HG02588 (cell line): Measurements from ENCODE around the gene WRAP73.
A peak's percentile ranks its signal among the peaks of the same experiment; 100 is the strongest.

Experiments
- ATAC-seq: cut with Tn5 transposase; IDR thresholded peaks from one replicate; pipeline ENCODE4 v1.9.1; 2021; ENCODE audit warnings: mild to moderate bottlenecking, moderate library complexity; ENCODE audit not compliant: unreplicated experiment

WRAP73 gene, protein sequence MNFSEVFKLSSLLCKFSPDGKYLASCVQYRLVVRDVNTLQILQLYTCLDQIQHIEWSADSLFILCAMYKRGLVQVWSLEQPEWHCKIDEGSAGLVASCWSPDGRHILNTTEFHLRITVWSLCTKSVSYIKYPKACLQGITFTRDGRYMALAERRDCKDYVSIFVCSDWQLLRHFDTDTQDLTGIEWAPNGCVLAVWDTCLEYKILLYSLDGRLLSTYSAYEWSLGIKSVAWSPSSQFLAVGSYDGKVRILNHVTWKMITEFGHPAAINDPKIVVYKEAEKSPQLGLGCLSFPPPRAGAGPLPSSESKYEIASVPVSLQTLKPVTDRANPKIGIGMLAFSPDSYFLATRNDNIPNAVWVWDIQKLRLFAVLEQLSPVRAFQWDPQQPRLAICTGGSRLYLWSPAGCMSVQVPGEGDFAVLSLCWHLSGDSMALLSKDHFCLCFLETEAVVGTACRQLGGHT

DNA sequence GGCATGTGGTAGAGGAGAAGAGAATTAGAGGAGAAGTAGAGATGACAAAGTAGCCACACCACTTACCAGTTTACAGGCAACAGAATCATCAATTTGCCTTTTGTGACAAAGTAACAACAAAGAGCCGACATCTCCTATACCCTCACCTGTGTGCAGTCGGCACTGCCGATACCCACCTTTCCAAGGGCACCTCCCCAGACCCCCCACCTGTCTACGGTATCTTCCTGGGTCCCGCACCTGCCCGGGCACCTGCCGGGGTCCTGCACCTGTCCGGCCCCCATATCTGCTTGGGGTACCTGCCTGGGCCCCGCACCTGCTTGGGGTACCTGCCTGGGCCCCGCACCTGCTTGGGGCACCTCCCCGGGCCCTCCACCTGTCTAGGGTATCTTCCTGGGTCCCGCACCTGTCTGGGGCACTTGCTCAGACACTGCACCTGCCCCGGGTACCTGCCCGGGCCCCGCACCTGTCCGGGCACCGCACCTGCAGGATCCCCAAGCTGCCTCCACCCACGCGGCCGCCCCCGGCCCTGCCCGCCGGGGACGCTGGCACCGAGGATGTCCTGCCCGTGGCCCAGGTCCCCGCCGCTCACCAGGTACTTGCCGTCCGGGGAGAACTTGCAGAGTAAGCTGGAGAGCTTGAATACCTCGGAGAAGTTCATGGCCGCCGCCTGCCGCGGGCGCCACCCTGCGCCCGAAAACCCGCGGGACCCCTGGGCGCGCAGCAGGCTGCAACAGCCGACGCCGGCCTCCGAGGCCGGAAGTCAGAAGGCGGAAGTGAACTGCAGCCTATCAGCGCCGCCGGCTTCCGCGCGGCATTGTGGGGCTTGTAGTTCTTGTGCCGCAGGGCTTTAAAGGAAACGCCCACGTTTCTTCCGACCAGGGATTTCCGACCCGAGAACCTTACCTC is at the start of gene WRAP73:
Gene WRAP73, minus strand, starts transcription at position 762 of the 906 bp plus-strand sequence. Its CDS starts 104 bp downstream, at position 658.
- peak; percentile 72 for ATAC-seq

DNA sequence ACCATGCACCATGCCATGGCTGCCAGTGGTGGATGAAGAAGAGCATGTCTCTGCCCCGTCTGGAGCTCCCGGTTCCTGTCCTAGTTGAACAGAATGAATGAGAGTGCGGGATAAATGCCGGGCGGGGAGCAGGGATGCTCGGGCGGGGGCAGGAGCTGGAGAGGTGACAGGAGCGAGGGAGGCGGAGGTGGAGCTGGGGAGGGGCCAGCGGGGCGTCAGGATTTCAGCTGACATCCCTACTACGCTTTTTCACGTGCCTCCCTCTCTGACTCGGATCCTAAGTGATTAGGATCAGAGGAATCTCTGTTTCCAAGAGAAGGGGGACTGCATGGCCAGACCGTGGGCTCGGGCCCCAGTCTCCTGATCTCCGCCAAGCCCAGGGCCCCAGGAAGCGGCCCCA is 49.7 kb upstream of the WRAP73 start:
- no peak for ATAC-seq

DNA sequence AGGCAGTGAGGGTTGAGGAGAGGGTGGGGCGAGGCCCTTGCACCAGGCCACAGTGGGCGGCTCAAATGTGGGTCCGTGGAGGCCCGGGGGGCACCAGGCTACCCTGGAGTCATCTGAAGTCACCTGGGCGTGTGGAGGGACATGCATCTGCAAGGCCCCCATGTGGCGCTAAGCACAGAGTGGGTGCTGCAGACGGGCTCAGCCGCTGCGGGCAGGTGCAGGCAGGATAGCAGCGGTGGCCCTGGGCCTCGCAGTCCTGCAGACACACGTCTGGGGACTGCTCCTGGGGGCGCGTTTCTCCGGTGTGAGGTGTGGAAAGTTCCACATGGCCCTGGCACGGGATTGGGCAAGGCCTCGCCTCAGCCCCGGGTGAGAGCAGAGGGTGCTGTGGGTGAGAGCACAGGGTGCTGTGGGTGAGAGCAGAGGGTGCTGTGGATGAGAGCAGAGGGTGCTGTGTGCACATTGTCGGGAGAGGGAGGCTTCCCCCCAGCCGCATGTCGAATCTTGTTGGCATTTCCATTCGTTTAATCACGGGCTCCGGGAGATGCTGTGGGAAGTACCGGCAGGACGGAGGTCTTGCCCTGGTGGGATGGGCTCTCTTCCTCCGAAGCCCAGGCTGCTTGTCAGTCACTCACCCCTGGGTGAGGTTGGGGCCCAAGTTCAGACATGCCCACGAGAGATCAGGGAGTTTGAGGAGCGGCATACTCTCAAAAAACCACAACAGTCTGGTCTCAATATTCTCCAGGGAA is 48.9 kb upstream of the WRAP73 start:
- no peak for ATAC-seq

DNA sequence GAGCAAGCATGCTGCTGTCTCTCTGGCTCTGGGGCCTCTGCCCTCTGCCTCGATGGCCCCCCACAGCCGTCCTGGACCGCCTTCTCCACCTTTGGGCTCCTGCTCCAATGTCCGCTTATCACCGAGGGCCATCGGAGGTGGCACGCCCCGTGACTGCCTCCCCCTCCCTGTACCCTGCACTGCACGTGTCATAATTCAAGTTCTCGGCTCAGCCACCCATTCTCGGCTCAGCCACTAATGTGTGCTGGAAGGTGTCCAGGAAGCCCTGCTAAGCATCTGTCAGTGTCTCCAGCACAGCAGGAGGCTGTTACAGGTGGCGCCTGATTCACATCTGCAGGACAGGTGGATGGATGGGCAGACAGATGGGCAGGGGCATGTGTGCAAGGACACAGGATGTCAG is 47.9 kb upstream of the WRAP73 start:
- ATAC-seq = no peak

DNA sequence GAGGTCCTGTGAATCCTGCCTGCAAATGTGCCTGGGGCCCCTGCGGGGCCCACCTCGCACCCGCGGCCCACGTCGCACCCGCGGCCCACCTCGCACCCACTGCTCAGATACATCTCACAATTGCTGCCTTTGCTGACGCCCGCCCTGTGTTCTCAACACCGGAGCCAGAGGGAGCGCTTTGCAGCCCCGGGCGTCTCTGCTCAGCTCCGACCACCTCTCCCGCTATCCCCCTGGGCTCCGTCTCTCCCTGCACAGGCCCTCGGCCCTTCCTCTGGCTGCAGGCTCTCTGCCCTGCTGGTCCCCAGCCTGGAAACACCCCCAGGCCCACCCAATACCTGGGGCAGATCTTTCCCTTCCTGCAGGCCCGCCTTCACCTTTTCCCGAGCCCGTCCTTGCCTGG is 47.2 kb upstream of the WRAP73 start:
- ATAC-seq = no peak

DNA sequence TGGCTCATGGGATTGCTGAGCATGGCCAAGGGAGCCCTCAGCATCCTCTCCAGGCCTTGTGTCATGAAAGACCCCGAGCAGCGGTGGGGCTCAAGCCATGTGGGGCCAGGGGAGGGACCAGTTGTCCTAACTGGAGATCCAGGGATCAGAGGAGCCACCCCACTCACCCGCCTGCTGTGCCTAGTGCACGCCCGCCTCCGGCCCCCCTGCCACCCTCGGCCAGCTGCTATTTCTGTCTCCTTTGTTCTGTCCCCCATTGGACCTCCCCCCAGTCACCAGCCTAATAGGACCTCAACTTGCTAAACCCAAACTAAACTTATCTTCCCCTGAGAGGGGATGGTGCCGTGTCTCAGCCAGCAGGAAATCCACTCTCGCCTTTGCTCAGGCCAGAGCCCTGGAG is 46.8 kb upstream of the WRAP73 start:
- ATAC-seq = no peak

DNA sequence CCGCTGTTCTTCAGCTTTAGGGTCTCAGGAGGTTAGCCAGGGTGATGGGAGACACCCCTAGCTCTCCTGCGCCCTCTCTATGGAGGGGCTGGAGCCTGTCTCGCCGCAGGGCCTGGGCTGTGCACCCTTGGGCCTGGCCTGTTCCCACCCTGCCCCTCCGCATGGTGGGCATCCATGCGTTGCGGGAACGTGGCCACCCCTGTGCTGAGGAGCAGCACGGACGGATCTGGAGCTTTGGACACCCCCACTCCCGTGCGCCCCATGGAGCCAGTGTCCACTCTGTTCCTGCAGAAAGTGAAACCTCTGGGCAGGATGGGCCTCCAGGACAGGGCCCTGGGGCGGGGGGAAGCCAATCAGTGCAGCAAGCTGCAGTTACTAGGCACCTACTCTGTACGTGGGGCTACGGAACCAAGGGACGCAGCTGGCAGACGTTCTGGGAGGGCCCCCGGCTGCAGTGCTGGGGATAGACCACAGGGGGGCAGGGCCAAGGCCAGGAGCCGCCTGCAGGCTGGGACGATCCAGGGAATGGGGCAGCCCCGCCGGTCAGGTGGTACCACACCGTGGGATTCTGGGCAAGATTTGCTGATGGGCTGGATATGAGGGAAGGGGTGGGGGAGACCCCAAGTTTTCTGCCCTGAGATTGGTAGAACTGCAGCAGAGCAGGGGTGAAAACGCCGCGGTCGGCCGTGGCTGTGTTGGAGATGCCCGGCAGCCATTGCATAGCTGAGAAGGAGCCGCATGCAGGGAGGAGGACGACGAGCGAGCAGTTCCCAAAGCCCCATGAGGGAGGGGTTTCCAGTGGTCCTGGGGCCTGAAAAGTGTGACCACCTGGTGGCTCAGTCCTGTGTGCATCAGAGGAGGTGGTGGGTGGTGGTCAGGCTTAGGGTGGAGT is 45.7 kb upstream of the WRAP73 start:
- ATAC-seq = no peak

DNA sequence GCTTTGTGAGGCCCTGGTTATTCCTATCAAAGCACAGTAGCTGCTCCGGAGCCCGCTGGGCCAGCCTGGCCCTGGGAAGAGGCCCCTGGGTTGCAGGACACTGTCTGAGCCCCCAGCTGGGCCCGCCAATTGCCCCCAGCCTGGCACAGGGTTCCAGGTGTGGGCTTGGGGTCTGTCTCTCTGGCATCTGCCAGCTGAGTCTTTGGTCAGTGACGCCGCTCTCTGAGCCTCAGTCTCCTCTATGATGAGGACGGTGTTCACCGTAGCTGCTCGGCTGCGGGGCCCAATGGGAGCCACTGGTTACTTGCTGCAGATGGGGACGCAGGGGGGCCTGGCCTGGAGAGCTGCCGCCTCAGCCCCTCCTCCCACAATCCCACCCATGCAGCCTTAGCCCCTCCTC is 43.4 kb upstream of the WRAP73 start:
- no peak for ATAC-seq

DNA sequence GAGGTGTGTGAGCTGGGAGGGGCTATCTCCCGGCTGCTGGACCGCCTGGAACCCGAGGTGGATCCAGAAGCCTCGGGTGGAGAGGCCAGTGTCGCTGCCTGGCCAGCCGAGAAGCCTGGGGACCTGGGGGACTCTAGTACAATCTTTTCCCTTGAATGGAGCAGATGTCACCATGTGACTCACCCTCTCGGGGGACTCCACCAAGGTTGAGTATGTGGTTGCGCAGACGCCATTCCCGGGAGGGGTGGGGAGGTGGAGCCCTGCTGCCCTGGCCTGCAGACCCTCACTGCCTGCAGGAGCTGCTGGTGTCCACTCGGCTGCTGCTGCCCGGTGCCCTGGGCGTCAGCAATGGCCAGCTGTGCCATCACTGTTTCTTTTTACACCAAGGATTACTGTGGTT is 42.7 kb upstream of the WRAP73 start:
- ATAC-seq = no peak

DNA sequence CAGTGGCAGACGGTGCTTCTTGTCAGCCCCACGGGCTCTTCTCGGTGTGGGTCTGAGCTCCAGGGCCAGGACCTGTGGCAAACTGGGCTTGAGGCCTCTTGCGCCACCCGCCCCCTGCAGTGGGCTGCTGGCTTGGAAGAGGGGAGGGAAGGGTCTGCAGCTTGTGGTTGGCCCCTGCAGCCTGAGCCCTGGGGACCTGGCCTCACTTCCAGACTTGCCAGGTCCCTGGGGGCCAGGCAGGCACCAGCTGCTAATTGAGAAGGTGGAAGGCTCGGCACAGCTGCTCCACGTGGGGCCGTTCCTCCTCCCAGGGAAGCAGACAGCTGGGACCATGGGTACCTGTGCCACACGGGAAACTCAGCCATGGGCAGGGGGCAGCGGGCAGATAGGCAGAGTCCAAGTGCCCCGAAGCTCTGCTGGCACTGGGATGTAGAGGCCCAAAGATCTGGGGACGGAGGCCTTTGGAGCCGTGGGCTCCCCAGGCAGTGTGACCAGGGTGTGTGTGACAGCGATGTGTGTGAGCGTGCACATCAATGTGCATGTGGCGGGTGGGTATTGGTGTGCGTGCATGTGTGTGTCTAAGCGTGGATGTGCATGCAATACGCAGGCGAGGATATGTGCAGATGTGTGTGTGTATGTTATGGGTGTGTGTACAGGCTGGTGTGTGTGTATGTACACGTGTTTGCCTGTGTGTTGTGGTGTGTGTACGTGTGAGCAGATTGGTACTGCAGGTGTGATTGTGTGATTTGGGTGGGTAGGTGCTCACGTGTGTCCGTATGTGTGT is 41.7 kb upstream of the WRAP73 start:
- ATAC-seq = no peak

DNA sequence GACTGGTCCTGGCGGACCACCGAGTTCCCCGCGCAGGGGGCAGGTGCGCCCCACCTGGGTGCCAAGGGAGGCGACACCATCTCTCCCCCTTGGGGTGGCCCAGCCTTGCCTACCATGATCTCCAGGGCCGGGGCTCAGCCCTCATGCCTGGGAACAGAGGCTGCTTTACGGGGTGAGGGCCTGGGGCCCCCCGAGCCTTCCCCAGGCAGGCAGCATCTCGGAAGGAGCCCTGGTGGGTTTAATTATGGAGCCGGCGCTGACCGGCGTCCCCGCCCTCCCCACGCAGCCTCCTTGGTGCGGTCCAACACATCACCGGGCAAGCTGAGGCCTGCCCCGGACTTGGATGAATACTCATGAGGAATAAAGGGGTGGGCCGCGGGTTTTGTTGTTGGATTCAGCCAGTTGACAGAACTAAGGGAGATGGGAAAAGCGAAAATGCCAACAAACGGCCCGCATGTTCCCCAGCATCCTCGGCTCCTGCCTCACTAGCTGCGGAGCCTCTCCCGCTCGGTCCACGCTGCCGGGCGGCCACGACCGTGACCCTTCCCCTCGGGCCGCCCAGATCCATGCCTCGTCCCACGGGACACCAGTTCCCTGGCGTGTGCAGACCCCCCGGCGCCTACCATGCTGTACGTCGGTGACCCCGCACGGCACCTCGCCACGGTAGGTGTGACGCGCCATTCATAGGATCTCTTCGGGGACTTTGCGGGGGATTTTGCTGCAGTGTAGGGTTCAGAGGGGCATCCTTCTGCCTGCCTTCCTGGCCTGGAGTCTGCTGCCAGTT is 40.6 kb upstream of the WRAP73 start:
- ATAC-seq = no peak

DNA sequence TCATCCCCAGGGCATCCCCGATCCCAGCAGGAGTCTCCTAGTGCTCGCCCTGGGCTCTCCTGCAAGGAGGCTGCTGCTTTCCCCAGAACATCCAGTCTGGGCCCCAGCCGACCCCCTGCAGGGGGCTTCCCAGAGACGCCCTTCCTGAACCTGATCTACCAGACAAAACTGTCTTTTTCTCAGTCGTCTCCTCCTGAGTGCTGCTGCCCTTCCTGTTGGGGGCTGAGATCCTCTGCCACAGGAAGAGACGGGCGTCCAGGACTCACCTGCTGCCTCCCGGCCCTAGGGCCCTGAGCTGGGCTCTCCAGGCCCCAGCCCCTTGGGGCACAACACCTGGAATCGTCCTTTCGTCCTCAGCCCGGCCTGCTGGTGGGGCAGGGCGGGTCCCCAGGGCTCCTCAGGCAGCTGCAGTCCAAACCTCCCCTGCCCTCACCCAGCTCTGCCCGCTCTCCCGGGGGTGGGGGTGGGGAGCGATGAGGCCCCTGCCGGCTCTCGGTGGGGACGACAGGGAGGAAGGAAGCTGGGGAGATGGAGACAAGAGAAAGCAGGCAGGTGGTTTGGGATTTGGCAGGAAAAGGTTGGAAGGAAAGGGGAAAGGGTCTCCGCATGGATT is 39.3 kb upstream of the WRAP73 start:
- no peak for ATAC-seq

DNA sequence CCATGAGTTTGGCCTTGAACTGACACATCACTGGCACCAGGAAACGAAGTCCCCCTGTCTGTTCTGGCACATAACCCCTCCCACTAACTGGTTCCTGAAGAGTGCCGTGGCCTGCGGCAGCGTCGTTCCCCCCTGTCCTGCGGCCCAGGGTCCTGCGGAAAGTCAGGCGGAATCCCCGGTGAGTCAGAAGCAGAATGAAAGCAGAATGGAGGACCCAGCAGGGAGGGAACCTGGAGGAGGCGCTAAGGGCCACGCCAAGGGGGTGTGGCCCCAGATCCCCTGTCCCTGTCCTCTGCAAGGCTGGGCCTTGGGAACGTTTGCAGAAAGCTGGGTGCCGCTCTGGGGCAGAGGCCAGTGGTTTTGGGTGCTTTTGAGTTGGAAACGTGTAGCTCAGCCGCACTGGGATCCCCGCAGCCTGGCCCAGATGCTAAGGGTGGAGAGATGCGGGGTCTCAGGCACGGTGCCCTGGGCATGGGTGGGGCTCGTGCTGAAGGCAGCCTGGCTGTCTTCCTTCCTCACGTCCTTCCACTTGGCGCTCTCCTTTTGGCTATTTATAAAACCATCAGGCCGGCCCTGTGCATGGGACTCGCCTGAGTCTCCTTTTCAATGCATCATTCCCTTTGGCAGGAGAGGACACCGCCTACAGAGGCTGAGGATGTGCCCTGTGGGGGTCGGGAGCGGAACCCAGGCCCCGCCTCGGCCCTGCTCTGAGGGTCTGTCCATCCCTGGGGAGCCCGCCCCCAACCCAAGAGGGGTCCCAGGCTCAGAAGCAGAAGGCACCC is 38.6 kb upstream of the WRAP73 start:
- peak; percentile 39 for ATAC-seq

DNA sequence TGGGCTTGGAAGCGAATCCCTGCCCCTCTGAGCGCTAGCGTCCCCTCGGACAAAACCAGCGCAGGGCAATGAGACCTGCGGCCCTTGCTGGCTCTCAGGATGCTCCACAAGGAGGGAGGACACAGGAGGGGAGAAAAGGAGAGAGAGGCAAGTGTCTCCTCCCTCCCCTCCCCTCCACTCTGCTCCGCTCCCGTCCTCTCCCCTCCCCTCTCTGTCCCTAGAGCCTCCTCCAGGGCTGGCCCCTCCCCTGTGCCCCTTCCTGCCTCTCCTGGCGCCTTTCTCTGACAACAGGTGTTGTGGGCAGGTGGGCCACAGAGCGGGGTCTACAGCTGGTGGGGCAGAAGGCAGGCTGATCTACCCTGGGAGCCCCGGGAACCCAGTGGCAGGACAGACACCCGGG is 37.6 kb upstream of the WRAP73 start:
- no peak for ATAC-seq

DNA sequence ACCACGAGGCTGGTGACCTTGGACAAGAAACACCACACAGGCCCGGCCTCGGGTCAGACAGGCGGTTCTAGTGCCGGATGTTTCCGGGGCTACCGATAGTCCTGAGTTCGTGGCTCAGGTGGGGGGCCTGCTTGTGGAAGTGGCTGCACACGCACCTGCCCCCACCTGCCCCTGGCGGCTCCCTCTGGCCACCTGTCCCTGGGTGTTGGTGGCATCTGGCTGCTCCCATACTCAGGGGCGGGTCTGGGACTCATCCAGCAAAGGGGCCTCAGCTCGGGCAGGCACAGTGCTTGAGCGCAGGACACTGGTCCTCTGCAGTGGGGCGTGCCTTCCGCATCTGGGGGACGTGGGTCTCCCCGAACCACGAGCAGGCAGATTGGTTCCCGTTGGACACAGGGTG is 36.0 kb upstream of the WRAP73 start:
- no peak for ATAC-seq

DNA sequence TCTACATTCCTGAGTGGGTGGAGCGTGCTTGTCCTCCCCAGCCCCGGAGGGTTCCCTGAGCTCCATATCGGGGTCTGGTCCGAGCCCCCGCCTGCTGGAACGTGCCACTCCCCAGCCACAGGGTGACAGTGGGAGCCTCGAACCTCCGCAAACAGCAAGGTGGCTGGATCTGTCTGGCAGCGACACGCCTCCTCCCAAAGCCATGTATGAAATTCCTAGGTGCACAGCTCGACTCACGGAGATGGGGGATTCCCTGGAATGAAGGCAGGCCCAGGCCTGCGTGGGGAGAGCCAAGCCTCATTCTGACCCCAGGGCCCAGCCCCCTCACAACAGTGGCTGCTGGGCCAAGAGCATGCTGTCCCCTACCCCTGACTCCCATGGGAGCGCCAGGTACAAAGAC is 35.3 kb upstream of the WRAP73 start:
- no peak for ATAC-seq

DNA sequence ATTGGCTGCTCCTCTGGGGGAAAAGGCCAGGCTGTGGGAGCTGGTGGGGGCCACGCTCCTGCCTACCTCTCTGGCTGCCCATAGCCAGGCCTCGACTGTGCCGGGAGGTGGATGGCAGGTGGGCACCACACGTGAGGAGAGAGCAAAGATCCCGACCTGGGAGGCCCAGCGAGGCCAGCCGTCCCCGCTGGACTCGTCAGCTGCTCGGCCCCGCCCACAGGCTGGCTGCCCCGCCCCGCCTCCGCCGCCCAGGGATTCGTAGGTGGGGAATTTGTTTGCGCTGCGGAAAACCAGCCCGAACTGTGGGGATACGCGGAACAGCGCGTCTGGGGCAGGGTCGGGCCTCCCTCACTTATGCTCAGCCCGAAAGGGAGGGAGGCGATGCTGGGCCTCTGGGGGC is 34.1 kb upstream of the WRAP73 start:
- no peak for ATAC-seq
